ENCODE measurements around the gene CD2.

CD2 gene, protein sequence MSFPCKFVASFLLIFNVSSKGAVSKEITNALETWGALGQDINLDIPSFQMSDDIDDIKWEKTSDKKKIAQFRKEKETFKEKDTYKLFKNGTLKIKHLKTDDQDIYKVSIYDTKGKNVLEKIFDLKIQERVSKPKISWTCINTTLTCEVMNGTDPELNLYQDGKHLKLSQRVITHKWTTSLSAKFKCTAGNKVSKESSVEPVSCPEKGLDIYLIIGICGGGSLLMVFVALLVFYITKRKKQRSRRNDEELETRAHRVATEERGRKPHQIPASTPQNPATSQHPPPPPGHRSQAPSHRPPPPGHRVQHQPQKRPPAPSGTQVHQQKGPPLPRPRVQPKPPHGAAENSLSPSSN

DNA sequence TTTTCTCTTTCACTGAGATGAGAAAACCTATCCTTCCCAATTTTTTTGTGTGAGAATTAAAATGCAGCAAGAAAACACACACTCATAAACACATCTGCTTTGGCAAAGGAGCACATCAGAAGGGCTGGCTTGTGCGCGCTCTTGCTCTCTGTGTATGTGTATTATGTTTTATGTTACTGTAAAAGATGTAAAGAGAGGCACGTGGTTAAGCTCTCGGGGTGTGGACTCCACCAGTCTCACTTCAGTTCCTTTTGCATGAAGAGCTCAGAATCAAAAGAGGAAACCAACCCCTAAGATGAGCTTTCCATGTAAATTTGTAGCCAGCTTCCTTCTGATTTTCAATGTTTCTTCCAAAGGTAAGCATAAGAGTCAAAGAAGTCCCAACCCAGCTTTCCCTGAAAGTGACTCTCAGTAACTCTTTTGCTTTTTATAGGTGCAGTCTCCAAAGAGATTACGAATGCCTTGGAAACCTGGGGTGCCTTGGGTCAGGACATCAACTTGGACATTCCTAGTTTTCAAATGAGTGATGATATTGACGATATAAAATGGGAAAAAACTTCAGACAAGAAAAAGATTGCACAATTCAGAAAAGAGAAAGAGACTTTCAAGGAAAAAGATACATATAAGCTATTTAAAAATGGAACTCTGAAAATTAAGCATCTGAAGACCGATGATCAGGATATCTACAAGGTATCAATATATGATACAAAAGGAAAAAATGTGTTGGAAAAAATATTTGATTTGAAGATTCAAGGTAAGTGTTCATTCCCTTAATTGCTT lies at the start of gene CD2:
TSS of gene CD2 (plus strand) at position 233 of the 780 bp plus-strand sequence. CDS start at position 296, 63 bp downstream.
- DNase-seq (ENCODE audit: low spot score): no peak

DNA sequence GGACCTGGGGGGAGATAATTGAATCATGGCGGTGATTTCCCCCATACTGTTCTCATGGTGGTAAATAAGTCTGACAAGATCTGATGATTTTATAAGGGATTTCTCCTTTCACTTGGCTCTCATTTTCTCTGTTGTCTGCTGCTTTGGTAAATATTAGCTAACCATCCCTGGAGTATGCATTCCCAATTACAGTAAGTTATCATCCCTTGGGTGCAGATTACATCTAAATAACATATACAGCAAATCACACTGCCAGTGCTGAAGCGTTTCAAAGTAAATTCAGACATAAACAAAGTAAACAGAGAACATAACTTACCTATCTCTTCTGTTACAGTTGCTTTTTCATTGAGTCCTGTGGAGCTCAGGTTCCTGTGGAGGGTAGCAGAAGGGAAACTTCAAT lies 48.1 kb upstream of the CD2 start:
- DNase-seq (ENCODE audit: low spot score): no peak

DNA sequence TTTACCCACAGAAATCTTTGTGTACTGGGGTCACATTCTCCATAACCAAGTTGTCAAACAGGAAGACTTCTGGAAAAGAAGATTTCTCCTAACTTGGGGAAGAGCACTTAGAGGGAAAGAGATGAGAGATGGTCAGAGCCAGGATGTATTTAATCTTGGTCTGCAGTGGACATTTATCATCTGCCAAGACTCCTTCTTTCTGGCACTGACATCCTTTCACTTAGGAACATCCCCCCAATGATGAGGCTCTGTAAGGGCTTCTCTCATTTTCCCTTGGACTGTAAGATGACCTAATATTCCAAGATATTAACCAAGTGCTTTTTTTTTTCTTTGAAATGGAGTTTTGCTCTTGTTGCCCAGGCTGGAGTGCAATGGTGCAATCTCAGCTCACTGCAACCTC lies 47.4 kb upstream of the CD2 start:
- no peak for DNase-seq (ENCODE audit: low spot score)

DNA sequence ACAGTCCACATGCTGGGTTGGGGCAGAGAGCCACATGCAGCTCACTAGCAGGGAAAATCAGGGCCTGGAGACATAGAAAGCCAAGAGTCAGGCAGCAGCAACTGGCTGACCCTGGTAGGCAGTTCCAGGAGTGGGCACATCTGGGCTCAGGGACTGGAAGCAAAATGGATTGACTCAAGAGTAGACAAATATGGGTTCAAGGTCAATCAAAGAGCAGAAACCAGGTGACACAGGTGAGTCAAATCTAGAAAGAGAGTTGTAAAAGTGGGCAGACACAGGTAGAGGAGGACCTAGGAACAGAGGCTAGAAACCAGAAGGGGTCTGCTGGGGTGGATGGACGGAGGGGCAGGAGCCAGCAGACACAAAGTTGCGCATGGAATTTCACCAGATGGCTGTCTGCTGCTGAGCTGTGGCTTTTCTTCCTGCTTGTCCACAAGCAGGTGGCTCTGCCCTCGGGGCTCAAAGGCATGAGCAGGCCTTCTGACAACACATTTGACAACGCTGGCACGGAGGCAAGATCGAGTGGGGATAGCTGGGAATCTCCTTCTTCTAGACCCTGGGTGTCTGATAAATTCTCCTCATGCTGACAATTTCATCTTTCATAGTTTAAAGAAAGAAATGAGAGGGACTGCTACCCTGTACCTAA lies 45.9 kb upstream of the CD2 start:
- no peak for DNase-seq (ENCODE audit: low spot score)

DNA sequence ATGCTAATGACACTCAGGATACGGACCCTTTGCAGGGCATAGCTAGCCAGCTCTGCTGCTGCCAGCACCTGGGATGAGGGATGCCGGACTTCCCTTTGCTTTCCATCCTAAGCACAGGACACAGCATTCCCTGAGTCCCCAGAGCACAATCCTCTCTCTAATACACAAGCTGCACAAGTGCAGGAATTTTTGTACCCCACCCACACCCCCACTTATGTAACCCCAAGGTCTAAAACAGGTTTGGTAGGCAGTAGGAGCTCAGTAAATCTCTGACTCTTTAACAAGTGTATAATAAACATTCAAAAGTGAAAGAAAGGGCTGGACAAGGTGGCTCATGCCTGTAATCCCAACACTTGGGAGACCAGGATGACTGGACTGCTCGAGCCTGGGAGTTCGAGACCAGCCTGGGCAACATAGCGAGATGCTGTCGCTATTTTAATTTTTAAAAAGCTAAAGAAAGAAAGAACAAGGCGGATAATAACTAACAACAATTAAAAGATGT lies 44.5 kb upstream of the CD2 start:
- no peak for DNase-seq (ENCODE audit: low spot score)

DNA sequence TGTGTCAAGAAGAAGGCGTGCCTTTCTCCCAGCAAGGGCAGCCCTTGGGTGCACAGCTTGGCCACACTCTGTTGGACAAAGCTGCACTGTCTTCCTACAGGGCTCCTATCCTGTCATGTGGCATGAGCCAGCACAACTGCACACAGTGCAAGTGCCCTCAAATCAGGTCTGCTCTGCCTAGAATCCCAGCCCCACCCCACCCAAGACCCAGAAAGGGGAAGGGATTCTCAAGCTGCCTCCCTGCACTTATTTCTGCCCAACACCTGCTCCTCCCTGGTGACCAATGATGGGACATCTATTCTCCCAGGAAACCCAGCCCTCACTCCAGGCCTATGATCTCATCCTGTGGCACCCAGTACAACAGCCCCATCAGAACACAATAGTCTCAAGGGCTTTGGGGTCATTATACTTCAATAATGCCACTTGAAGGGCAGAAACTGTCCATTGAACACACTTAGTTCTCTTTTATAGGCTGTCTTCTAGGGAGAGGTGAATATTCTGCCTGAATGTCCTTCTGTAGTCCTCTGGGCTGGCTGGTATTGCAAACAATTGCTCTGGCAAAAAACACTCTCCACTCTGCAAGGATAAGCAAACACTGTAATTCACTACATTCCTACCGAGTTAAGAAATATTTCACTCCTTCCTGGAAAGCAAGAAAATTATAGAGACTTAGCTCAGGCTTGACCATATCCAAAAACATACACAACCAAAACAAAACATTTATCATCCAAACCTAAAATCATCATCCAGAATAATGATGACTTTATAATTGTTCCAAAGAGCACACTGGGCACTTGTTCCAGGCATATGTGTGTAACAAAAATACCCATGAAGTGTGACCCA lies 43.6 kb upstream of the CD2 start:
- DNase-seq (ENCODE audit: low spot score): no peak

DNA sequence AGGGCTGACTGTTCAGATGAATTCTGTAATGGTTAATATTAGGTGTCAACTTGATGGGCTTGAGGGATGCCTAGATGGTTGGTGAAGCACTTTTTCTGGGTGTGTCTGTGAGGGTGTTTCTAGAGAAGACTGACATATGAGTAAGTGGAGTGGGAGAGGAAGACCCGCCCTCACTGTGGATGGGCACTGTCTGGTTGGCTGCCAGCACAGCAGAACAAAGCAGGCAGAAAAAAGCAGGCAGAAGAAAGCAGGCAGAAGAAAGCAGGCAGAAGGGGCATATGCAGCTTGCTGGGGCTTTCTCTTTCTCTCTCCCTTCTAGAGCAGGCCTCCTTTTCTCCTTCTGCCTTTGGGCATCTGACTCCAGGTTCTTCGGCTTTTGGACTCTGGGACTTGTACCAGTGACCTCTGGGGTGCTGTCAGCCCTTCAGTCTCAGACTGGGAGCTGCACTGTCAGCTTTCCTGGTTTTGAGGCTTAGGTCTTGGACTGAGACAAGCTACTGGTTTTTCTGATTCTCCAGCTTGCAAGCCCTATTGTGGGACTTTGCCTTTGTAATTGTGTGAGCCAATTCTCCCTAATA lies 42.9 kb upstream of the CD2 start:
- DNase-seq (ENCODE audit: low spot score): no peak

DNA sequence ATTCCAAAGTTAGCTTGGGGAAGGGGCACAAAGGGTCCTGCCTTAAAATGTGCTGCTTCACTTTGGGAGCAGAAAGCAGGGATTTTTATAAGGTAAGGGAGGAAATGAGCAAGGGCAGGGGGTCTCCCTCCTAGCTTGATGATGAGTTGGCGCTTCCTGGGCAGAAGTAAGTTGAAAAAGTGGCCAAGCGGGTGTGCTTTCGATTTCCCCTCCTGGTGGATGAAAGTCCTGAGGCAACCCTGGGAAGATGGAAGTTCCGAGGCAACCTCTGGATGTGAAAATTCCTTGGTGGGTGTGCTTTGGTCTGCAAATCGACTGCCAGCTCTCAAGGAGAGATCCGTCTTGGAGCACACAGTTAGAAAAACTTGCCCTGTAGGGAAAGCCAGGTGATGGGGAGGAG lies 41.7 kb upstream of the CD2 start:
- DNase-seq (ENCODE audit: low spot score): no peak

DNA sequence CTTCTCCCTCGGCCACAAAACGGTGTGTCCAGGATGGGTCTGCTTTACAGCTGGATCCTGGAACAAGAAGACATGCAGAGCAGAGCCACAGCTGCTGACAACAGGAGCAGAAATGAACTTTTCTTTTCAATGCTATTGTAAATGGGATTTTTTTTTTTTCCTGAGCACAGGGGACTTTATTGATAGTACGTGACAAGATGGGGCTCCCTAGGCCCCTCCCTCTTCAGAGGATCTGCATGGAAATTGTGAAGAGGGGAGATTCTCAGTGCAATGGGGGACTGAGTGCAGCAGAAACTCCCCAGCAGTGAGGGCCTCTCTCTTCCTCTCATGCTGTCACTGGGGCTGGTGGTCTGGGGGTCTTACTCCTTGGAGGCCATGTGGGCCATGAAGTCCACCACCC lies 40.8 kb upstream of the CD2 start:
- no peak for DNase-seq (ENCODE audit: low spot score)

DNA sequence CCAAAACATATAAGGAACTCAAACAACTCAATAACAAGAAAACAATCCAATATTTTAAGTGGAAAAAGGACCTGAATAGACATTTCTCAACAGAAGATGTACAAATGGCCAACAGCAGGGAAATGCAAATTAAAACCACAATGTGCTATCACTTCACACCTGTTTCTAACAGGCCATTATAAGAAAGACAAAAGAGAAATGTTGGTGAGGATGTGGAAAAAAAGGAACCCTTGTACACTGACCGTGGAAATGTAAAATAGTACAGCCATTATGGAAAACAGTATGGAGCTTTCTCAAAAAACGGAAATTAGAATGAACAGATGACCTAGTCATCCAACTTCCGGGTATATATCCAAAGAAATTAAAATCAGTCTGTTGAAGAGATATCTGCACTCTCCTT lies 37.8 kb upstream of the CD2 start:
- DNase-seq (ENCODE audit: low spot score): no peak

DNA sequence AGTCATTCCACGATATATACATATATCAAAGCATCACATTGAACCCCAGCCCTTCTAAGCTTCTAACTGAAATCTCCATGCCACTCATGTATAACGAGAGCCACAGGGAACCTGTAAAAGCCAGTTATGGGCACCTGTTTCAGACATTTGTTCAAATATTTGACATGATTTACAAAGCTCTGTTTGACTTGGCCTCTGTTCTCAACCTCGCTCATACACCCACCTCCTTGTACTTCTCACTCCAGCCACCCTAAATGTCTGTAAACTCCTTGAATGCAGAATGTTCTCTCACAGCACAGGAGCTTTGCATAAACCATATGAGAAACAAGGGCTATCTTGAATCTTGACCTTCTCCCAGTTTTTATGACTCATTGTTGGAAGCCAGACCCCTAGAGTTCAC lies 36.9 kb upstream of the CD2 start:
- no peak for DNase-seq (ENCODE audit: low spot score)

DNA sequence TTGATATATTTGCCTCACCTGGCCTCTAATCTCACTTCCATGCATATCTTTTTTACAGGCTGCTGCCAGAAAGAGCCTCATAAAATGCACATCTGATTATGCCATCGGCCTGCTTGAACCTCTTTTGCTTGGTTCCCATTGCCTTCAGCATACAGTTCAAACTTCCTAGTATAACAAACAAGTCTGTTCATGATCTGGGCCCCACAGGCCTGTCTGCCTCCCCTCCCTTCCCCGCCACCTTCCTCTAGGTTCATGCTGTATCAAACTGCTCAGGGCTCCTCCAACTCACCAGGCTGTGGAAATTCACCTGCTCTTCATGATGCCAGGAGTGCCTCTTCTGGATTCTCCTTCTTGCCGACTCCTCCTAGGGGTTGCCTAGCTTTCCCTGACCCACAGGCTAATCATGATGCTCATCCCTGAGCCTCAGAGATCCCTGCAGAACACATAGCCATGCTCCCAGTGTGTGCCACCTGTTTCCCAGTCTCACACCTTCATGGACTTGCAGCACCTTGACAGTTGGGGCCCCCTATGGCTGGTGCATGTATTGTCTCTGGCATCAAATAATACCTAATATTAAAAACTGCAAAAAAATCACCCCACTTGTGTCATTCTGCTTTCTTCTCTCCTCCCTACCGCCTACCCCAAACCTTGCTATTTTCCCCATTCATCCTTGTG lies 33.7 kb upstream of the CD2 start:
- DNase-seq (ENCODE audit: low spot score): no peak

DNA sequence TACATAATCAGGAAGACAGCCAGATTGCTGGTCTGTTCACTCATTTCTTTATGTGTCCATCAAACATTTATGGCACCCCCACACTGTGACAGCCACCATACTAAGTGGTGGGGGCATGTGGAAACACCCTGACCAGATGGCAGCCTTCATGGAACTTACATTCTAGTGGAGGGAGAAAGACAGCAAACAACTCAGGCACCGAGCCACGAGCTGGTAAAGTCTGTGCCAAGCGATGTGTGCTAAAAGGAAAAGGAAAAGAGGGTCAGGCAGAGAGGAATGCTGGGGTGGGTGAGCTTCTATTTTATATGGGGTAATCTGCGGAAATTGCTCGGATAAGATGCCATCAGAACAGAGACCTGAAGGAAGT lies 33.2 kb upstream of the CD2 start:
- no peak for DNase-seq (ENCODE audit: low spot score)

DNA sequence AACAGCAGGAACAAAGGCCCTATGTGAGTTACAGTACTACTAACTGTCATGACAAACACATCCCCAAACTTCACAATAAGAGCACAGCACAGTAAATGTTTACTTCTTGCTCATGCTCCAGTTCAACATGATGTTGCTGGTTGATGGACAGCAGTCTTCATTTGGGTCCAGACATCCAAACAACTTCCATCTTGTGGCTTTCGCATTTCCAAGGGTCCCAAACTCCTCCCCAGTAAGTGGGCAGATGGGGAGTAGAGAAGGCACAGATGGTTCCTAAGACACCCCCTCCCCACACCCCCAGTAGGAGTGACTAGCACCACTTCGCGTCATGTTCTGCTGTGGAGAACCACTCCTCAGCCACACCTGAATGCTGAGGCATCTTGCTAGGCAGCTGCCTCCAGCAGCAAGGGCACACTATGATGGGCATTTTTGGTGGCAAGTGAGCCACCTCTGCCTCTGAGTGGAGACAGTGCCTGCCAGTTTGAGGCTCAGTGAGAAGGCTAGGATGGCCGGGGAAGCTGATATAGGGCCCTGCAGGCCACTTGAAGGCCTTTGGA lies 32.7 kb upstream of the CD2 start:
- no peak for DNase-seq (ENCODE audit: low spot score)

DNA sequence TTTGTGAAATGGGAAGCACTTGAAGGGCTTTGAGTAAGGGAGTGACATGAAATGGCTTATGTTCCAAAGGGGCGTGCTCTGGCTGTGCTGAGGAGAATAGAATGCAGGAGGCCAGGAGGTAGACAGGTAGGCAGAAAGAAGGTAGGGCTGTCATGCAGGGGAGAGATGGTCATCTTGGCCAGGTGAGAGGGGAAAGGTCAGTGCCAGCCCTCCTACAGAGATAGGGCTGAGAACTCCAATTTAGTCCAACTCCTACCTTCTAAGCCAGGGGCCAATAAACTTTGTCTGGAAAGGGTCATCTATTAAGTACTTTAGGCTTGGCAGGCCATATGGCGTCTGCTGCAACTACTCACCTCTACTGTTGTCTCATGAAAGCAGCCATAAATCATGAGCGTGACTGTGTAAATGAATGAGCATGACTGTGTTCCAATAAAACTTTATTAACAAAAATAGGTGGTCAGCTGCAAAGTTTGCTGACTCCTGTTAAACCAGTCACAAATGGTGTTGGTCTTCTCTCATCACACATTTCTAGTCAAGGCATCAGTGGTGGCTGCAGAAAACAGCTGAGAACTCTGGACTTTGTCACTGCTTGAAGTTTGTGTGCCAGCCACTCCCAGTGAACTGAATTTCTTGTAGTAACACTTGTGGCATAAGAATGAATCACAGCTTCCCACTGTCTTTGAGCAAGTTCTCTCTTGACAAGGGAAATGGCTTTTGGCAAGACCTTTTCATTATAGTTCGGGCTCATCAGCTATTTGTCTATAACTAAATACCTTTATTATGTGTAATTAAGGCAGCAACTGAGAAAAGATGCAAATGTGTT lies 32.0 kb upstream of the CD2 start:
- no peak for DNase-seq (ENCODE audit: low spot score)

DNA sequence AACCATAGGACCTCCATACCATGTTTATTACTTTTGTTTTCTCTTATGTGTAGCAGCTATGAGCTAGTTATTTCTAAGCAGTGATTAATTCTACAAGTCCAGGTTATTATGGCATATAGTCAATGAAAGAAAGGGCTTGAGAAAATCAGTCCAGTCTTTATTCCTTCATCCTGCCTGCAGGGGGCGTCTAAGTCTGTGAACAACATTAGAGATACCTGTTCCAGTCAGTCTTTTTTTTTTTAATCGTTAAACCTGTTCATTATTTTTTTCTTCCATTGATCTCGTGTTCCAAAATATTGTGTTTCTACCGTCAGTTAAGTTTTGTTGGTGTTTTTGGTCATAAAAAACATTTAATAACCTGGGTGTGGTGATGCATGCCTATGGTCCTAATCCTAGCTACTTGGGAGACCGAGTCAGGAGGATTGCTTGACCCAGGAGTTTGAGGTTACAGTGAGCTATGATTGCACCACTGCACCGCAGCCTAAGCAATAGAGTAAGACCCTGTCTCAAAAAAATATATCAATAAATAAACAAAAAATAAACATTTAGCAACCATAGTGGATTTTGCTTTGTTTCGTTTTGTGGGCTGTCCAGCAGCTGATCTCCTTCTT lies 29.4 kb upstream of the CD2 start:
- peak; percentile 72 for DNase-seq (ENCODE audit: low spot score)

DNA sequence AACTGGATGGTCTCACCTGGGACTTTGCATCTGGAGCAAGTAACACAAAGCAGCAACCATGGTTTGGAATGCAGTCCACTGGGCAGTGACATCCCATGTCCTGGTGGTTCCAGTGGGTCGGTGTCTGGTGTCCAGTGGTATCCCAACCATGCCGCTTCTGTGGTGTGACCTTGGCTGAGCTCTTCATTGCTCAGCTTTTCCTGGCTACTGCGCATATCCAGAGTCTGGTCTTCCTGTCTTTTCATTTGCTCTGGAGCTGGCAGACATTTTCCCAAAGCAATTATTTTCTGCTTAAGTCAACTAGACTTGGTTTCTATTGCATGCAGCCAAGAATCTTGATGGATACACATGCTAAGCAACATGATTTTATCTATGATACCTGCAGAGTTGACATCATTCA lies 28.4 kb upstream of the CD2 start:
- no peak for DNase-seq (ENCODE audit: low spot score)

DNA sequence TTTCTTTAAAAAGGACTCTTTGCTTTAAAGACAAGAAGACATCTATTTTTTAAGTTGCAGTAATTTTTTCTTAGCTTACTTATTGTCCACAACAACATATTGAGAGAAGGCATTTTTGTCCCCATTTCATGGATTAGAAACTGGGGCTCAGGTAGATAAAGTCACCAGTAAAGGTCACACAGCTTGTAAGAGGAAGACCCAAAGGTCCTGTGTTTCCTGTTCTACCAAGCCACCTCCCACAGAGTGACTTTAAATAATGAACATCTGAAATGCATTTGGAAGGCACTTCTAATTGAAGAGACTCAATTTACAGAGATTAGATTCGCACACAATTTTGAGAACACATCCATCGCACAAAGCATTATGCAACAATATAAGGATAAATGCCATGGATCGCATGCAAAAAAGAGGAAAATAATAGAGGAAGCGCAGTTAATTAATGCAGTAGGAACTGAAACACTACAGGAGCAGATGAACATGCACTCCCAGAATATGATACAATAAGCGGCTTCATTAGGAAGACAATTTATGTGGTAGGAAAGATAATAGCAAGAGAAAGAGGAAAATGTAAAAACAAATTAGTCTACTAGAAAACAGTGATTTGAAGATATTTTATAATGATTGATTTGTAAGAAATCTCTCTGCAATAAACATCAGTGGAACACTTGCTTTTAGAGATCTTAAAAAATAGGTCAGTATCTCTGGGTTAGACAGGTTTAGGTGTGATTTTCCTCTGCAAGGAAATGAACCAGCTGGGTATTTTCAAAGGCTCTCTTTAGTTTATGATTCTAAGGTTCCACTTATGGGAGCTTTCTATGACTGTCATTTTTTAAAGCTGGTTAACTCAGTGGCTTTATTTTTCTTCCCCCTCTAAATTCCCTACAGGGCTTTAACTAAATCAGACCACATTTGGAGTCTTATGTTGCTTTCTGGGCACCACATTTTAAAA lies 27.1 kb upstream of the CD2 start:
- no peak for DNase-seq (ENCODE audit: low spot score)
